Activated CD8-positive, alpha-beta memory T cell treated with anti-CD3 and anti-CD28 coated beads, Interleukin-2, amount 50 U/mL, for 1 hour (primary cell): ENCODE results near the gene GOLGA8K.
"Not testable (repeated sequence)": the region's sequence is repeated elsewhere in the genome, so short reads cannot be mapped to it uniquely, and the experiment has no call there.

Experiments used
- DNase-seq: peaks from one replicate; pipeline ENCODE4 v3.0.0-alpha.2; 2020; ENCODE audit errors: extremely low read depth

GOLGA8K gene

GRCh38 chr15:32356909-32357308 is 46.2 kb downstream of the GOLGA8K start:
- not testable (repeated sequence) for DNase-seq

GRCh38 chr15:32352748-32353147 is 50.3 kb downstream of the GOLGA8K start:
- DNase-seq = not testable (repeated sequence)

- not testable (repeated sequence) for DNase-seq
Observed at GRCh38 chr15:32350563-32351220, 52.4 kb downstream of the GOLGA8K start.

GRCh38 chr15:32347037-32347436 is 56.1 kb downstream of the GOLGA8K start:
- not testable (repeated sequence) for DNase-seq

- DNase-seq = not testable (repeated sequence)
Observed at GRCh38 chr15:32345978-32346547, 57.0 kb downstream of the GOLGA8K start.

GRCh38 chr15:32343921-32344320 is 59.2 kb downstream of the GOLGA8K start:
- DNase-seq = not testable (repeated sequence)
